Fibroblast of skin of scalp (primary cell): ENCODE data around the gene BBC3.

Experiments used
- DNase-seq: peaks from one replicate; pipeline ENCODE4 v3.0.0-alpha.2; 2013

BBC3 gene

DNA sequence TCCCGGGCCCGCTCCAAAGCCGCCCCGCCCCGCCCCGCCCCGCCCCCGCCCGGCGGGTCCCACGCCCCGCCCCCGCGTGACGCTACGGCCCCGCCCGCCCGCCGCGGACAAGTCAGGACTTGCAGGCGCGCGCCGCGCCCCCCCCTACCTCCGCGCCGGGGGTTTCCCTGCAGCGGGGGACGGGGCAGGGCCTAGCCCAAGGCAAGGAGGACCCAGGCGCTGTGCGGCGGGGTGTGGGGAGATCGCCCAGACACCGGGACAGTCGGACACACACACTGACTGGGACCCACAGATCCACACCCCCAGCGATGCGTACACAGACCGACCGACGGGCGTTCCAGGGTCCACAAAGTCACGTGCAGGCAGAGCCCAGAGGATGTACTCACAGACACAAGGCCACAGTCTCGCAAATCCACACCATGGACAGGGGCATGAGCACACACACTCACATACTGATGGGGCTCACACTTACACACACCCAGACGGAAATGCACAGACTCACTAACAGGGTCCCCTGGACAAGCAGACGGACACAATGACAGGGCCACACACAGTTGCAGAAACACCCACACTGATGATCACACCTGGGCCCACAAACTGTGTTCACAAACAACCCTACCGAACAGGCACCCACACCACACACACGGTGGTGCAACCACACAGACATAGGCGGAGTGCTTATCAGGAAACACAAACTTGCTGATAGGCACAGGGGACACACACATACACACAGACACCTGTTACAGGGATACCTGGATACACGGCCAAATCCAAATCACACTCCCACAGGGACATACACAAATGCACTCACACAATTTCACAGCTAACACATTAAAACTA, 436 bp upstream of the BBC3 start:
- peak; percentile 89 for DNase-seq

DNA sequence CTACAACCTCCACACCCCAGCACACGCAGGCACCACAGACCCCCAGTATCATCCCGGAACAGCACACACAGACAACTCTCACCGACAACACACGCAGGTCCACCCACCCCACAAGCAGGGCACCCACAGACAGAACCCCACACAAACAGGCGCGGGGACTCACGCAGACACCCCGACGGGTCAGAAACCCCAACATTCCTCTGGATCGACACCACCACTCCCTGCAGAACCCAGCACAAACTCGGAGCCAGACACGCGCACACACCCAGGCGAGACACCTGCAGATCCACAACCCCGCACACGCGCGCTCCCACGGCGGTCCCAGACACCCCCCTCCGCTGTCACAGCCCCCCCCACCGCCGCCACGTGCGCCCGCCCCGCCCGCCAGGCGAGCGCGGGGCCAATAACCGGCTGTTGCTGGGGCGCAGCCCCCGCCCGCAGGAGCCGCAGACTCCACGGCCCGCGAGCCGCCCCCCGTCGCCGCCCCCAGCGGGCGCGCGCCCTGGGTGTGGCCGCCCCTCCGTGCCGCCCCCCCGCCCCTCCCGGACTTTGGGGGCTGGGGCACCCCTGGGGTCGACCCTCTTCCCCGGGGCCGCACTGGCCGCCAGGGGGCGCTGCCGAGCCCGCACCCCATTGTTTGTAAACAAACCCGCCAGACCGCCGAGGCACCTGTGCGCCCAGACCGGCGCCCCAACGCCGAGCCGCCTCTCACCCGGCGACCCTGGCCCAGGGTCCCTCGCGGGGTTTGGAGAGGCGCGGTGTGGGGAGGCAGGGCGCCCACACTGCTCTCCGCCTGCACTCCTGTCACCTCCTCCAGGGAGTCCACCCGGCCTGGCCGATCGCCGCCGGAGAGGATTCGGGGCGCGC, 712 bp downstream of the BBC3 start:
- peak; percentile 51 for DNase-seq

DNA sequence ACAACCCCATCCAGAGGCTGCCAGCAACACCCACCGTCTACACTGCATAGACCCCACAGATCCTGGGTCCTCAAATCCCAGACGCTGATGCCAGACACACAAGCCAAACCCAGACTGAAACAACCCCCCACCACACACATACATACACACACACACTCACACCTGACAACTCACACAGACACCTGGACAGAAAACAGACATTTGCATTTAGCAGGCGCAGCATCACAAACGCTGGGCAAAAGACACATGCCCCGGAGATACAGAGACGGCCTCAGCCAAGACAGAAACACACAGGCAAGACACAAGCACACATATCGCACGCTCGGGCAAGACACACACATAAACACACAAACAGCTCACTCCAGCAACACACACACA, 1.3 kb downstream of the BBC3 start:
- no peak for DNase-seq

GRCh38 chr19:47228937-47229675, 1.9 kb downstream of the BBC3 start:
- DNase-seq = no peak

GRCh38 chr19:47228168-47228936, 2.6 kb downstream of the BBC3 start:
- DNase-seq = no peak

- peak; percentile 95 for DNase-seq
These were observed 3.4 kb downstream of the BBC3 start for GRCh38 chr19:47227352-47228167.

- DNase-seq = peak; percentile 87
These were observed 4.3 kb downstream of the BBC3 start for GRCh38 chr19:47226426-47227351.

- DNase-seq = peak; percentile 93
These were observed 5.1 kb downstream of the BBC3 start for GRCh38 chr19:47225746-47226425.

DNA sequence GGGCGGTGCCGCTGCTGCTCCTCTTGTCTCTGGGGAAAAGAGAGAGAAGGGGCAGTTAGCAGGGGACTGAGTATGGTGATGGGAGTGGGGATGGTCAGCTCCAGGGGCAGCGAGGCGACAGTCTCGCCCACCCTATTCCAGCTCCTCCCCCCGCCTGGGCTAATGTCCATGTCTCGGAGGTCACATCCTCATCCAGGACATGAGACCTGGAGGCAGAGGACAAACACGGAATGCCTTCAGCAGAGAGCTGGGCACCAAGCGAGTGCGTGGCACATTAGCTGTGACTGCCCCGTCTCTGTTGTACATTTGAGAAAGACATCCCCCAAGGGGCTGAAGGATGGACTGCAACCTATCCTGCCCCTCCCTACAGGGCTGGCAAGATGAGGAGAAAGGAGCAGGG, 9.1 kb downstream of the BBC3 start:
- no peak for DNase-seq

GRCh38 chr19:47221080-47221841, 9.7 kb downstream of the BBC3 start:
- DNase-seq = no peak

DNA sequence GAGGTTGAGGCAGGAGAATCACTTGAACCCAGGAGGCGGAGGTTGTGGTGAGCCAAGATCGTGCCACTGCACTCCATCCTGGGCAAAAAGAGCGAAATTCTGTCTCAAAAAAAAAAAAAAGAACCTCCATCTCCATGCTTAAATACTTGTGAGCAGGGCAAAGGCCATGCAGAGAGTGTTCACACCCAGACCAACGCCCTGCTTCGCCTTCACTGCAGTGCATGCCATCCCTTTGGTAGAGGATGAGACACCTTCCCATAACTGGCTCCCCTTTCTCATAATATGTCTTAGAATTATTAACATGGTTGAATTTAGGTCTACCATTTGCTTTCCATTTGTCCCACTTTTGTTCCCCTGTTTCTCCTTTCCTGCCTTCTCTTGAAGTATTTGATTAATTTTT, 15.4 kb downstream of the BBC3 start:
- DNase-seq = no peak

DNA sequence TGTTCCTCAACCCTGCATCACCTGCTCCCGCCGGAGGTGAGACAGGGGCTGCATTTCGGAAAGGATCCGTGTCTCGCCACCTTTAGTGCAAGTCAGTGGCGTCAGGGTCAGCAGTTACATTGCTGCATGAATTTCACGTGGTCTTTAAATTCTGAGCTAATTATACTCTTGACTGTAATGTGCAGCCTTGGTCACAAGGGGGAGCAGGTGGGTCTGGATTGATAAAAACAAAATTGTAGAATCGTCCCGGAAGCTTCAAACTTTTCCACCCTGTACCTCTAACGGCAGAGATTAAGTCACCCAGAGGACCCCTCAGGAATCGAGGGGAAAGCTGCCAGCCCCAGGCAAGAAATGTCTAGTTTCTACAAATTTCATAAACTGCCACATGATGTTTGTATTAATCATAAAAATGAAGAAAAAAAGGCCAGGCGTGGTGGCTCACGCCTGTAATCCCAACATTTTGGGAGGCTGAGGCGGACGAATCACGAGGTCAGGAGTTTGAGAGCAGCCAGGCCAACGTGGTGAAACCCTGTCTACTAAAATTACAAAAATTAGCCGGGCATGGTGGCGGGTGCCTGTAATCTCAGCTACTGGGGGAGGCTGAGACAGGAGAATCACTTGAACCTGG, 20.2 kb downstream of the BBC3 start:
- peak; percentile 85 for DNase-seq

GRCh38 chr19:47210180-47210490, 20.9 kb downstream of the BBC3 start:
- peak; percentile 26 for DNase-seq

GRCh38 chr19:47209319-47210179, 21.4 kb downstream of the BBC3 start:
- DNase-seq = no peak

DNA sequence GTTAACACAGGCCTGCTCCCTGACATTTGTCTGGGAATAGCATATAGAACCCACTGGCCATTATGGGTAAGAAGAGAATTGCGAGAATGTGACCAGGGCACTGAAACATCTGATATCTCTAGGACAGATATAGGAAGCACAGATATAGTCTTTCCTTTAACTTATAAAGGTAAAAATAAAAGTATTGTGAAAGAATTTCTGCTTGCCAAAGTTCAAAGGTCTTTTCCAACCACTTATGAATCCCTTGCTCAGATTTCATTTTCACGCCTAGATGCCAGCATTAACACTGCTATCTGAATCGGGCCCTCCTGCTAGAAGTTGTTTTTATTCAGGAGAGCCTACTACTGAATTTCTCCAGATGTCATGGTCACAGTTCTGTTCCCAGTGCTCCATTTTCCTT, 27.7 kb downstream of the BBC3 start:
- DNase-seq = no peak

DNA sequence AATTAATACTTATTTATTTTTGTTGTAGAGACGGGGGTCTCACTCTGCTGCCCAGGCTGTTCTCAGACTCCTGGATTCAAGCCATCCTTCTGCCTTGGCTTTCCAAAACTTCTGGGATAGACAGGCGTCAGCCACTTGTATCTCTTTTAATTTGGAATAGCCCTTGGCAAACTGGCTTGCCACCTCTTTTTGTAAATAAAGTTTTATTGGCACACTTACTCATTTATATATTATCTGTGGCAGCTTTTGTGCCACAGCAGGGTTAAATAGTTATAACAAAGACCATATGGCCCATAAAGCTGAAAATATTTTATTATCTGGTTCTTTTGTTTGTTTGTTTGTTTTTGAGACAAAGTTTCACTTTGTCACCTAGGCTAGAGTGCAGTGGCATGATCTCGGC, 30.5 kb downstream of the BBC3 start:
- DNase-seq = no peak

DNA sequence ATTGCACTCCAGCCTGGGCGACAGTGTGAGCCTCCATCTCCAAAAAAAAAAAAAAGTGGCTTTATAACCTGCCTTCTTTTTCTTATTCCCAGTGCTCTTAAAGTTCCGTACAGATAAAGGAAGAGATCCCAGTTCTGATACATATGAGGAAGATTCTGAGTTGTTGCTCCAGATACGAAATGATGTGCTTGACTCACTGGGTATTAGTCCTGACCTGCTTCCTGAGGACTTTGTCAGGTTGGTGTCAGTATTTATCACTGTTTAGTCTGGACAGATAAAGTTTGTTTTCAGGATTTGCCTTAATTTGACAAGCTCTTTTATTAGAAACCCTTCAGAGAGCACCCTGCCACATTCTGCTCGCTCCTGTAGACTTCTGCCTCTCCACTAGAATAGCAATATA, 33.9 kb downstream of the BBC3 start:
- no peak for DNase-seq

- DNase-seq = no peak
These were observed 35.6 kb downstream of the BBC3 start for GRCh38 chr19:47195434-47195833.
